Measurements from ENCODE around the gene PTPRM.

PTPRM gene

GRCh38 chr18:8448130-8448529 is 881.0 kb downstream of the PTPRM start:
- ChIA-PET CTCF (interaction anchor here (1.1 to 1.9 kb wide), 3 partner anchors 19 to 51 kb away, joined by 3 to 4 read pairs (median 4); no protein-coding TSS in a partner anchor), POLR2A (no interaction called here)
- DNase-seq (ENCODE audit: extremely low spot score) = no peak
- TF ChIP-seq CTCF (IDR thresholded peaks at IDR 0.05; ENCODE audit: control extremely low read depth, extremely low read depth, low read depth, missing control alignments) = no peak

DNA sequence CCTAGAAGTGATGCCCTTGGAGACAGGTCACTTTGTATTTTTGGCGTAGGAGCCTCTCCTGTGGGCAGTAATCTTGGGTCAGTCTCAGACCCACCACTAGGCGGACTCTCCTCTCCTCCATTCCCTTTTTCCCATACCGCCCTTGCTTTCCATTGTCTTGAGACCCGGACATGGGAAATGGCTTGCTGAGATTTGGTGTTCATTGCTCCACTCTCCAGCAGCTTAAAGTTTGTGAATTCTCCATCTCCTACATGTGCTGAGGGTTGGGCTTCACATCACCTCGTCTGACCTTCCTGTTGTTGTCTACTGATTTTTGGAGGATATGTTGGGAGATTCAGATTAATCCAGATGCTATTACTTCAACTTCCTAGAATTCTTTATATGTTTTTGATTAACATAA is 882.9 kb downstream of the PTPRM start:
- no peak for DNase-seq (ENCODE audit: extremely low spot score)

DNA sequence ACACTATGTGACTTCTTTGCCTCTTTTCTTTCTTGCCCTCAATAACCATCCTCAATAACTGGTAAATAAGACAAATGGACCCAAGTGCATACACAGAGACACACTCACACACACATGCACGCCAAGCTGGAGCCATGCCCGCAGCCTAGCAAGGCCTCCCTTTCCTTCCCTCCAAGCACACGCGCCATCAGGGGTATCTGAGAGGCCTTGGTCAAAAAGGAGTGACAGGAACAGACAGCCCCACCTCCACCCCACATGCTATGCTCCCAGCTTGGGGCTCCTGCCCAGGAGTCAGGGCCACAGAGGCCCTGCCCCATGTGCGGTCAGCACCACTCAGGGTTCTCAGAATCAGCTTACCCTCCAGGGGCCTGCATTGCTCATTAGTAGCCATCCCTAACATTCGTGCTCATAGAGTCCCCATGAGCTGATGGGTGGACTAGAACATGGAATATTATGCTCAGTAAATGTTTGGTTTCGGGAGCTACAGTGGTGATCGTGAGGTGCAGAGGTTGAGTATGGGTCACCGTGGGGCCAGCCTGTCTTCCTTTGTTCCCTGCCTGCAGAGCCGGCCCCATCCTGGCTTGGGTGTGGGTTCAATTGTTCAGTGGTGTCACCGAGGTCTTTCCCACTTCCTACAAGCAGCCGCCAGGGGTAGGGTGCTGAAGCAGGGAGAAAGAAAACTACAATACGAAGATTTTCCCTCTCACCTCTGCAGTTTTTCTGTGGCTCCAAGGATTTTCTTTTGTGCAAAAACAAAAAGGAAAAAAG is 884.0 kb downstream of the PTPRM start:
- TF ChIP-seq CTCF (IDR thresholded peaks at IDR 0.05; ENCODE audit: control extremely low read depth, extremely low read depth, low read depth, missing control alignments) = no peak
- DNase-seq (ENCODE audit: extremely low spot score) = no peak
- ChIA-PET POLR2A (no interaction called here), CTCF (no interaction called here)

More for the DNA sequence above, 882.9 kb downstream of the PTPRM start:
- CTCF ChIA-PET = interaction anchor here (0.9 to 1.9 kb wide), 2 partner anchors 12 to 21 kb away, joined by 3 to 4 read pairs; no protein-coding TSS in a partner anchor
- POLR2A ChIA-PET = no interaction called here
- no peak for TF ChIP-seq CTCF (IDR thresholded peaks at IDR 0.05; ENCODE audit: control extremely low read depth, extremely low read depth, low read depth, missing control alignments)

- ChIA-PET CTCF (interaction anchor here (1.5 kb wide), 1 partner anchor 25 kb away, joined by 5 read pairs; no protein-coding TSS in a partner anchor), POLR2A (no interaction called here)
- no peak for DNase-seq (ENCODE audit: extremely low spot score)
- no peak for TF ChIP-seq CTCF (IDR thresholded peaks at IDR 0.05; ENCODE audit: control extremely low read depth, extremely low read depth, low read depth, missing control alignments)
These were observed 886.4 kb downstream of the PTPRM start for GRCh38 chr18:8453528-8453927.

- CTCF ChIA-PET = no interaction called here
- DNase-seq (ENCODE audit: extremely low spot score) = no peak
- TF ChIP-seq CTCF (IDR thresholded peaks at IDR 0.05; ENCODE audit: control extremely low read depth, extremely low read depth, low read depth, missing control alignments) = no peak
- POLR2A ChIA-PET = no interaction called here
These were observed 887.0 kb downstream of the PTPRM start for GRCh38 chr18:8454136-8454535.

DNA sequence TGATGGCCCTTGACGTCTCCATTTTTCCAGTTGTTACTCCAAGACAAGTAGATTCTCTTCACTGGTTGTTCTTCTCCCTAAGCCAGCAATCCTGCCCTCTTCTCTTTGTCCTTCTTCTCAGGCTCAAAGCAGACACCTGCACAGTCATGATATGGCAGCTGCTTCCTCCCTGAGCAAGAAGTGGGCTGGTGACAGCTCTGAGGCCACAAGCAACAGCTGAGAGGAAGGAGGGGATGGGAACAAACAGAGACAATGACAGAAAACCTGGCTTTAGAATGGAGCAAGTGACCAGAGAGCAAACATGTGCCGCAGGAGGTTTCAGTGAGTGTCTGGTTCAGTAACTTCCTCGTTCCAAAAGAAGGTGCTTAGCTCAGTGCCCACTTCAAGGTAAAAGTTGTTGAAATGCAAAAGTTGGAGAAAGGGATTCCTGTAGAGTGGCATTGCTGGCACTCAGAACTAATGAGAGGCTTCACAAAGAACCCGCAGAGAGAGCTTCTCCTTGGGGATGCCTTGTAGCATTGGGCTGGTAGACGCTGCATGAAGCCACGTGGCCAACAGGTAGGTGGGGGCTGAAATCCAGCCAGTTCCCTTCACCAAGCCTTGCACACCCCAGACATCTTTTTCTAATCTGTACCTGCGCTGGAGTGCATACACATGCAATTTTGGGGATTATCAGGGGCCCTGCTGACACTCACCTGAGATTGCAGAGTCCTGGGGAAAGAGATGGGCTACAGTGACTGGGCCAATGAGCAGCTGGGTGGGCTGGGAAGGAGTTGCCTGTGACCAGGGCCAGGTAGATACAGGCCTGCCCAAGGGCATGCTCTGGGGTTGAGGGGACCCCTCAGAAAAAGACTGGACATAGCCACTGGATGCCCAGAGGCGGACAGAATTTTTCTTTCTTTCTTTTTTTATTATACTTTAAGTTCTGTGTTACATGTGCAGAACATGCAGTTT is 888.8 kb downstream of the PTPRM start:
- no peak for DNase-seq (ENCODE audit: extremely low spot score)
- POLR2A ChIA-PET = no interaction called here
- CTCF ChIA-PET = interaction anchor here (0.9 to 1.0 kb wide), 4 partner anchors 10 to 46 kb away, joined by 3 read pairs; no protein-coding TSS in a partner anchor
- no peak for TF ChIP-seq CTCF (IDR thresholded peaks at IDR 0.05; ENCODE audit: control extremely low read depth, extremely low read depth, low read depth, missing control alignments)
